Gastroesophageal sphincter (tissue), 3 donors: Measurements from ENCODE around the gene TSPAN32.

Source experiments
- EP300 ChIP-seq: sonication (generic); formaldehyde crosslinking; IDR thresholded peaks from one replicate; pipeline ENCODE4 v1.6.1; 2017; ENCODE audit warnings: antibody characterized with exemption, mild to moderate bottlenecking
- POLR2A ChIP-seq, 2 donors: fragments of 450-650 bp; IDR thresholded peaks; one replicate each; pipeline ENCODE4 v1.6.1; 2017; ENCODE audit warnings: antibody characterized with exemption in 2 of 2, mild to moderate bottlenecking in 2 of 2, moderate library complexity in 1 of 2
- TF ChIP-seq, protein P1 (sequence below), 4 experiments: fragments of 200-600 bp in 2 of 4; fragments of 450-650 bp in 2 of 4; sonication (generic) in 1 of 4; IDR thresholded peaks; one replicate each; pipeline ENCODE4 v1.5.1; 2017 to 2019; ENCODE audit warnings: antibody characterized with exemption in 4 of 4, mild to moderate bottlenecking in 2 of 4, moderate library complexity in 2 of 4

DNA sequence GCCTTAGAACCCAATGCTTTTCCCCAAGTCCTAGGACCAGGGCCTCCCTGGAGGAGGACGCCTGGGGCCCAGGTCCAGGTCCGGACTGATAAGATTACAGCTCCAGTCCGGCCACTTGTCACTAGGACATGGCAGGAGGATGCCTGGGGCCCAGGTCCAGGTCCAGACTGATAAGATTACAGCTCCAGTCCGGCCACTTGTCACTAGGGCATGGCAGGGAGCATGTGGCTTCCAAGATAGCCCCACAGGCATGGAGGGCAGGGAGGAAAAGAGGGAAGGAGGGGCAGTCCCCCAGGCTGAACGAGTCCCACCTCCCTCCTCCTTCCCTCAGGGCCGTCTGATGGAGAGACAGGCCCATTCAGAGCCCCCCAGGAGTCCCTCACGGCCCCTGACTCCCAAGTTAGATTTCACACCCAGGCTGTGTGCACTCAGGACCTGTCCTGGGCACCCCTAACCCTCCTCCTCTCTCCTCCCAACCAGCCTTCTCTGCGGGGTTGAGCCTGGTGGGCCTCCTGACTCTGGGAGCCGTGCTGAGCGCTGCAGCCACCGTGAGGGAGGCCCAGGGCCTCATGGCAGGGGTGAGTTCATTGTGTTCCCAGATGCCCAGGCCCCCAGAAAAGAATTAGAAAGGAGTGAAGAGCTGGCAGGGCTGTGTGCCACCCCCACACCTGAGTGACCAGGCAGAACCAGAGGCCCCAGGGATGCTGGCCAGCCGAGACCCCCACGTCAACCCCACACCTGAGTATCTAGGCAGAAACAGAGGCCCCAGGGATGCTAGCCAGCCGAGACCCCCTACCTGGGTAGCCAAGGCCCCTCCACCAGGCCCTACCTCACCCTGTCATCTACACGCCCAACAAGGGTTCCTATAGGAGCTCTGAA, 2.1 kb downstream of the TSPAN32 start:
- TF ChIP-seq, protein P1, sequence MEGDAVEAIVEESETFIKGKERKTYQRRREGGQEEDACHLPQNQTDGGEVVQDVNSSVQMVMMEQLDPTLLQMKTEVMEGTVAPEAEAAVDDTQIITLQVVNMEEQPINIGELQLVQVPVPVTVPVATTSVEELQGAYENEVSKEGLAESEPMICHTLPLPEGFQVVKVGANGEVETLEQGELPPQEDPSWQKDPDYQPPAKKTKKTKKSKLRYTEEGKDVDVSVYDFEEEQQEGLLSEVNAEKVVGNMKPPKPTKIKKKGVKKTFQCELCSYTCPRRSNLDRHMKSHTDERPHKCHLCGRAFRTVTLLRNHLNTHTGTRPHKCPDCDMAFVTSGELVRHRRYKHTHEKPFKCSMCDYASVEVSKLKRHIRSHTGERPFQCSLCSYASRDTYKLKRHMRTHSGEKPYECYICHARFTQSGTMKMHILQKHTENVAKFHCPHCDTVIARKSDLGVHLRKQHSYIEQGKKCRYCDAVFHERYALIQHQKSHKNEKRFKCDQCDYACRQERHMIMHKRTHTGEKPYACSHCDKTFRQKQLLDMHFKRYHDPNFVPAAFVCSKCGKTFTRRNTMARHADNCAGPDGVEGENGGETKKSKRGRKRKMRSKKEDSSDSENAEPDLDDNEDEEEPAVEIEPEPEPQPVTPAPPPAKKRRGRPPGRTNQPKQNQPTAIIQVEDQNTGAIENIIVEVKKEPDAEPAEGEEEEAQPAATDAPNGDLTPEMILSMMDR (IDR thresholded peaks at IDR 0.05), result no peak
- TF ChIP-seq POLR2A (IDR thresholded peaks at IDR 0.05), result no peak
- no peak for TF ChIP-seq EP300
